ENCODE data around the gene DGAT2L6. TPM values are rescaled to one million over a fixed set of nuclear protein-coding genes. Genes with fewer than 3 reads are reported as not detected.

The DGAT2L6 gene
- total and polyA plus RNA-seq, 10 of the 15 experiments (the other 5 are each of a cell fraction or from before 2014, with no cell fraction given): 0.08 to 0.58 (median 0.31) TPM; not detected in 3

DNA sequence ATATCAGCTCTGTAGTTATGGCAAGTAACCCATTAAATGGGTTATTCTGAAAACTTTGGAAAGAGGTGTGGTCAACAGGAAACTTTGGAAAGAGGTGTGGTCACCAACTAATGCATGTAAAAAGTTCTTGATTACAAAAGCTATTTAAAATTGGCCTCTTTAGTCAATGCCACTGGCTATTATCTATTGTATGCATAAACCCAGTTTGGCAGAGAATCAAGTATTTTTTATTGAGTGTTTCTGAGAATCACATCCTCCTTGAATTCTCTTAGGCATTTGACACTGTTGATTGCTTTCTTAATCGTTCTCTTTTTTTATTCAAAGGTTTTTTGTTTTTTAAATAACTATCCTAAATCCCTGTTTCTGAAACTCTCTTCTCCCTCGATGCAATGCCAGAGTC is 75.2 kb downstream of the DGAT2L6 start:
- no peaks in the 10 kb centered on the region for H3K36me3 ChIP-seq (ENCODE audit: control insufficient read depth in 2 of 2, insufficient read depth in 2 of 2, low read length in 1 of 2)
- H3K4me2 ChIP-seq (ENCODE audit: control insufficient read depth, insufficient read depth): no peak overlapping the region
- H2AFZ ChIP-seq (ENCODE audit: control insufficient read depth, low read depth, low read length): no peak overlapping the region
- CTCF ChIA-PET: interaction anchor here (1.0 to 1.3 kb wide), 2 partner anchors 23 to 154 kb away, joined by 3 read pairs; no protein-coding TSS in a partner anchor
- RAD21 ChIA-PET (ENCODE audit: unreplicated experiment): no interaction called here
- WGBS (ENCODE audit: insufficient coverage, insufficient replicate concordance, low lambda C conversion rate, missing lambda C conversion rate): 31% methylated on average over 2 of the region's 2 CpGs
- no peaks in the 10 kb centered on the region for H3K9me3 ChIP-seq (replicated peaks; ENCODE audit: control insufficient read depth, insufficient read depth, low read length)
- BruUV-seq (replicated peaks): no TSS peak
- in situ Hi-C loops (cut with MboI) (no loop called here), intact Hi-C loops (cut with micrococcal nuclease; ENCODE audit: unreplicated experiment) (no loop called here)
- POLR2A ChIA-PET: no interaction called here
- H3K4me1 ChIP-seq (ENCODE audit: control insufficient read depth, insufficient read depth, low read length): no peaks in the 10 kb centered on the region
- ATAC-seq (no peak), DNase-seq (ENCODE audit: low read depth, low spot score) (no peak), FAIRE-seq (no peak)
- no peaks in the 10 kb centered on the region for H4K20me1 ChIP-seq (ENCODE audit: control insufficient read depth, insufficient read depth)
- H3K27ac ChIP-seq (ENCODE audit: control insufficient read depth, insufficient read depth): no peak overlapping the region
- SMC1A ChIA-PET (ENCODE audit: uncharacterized antibody, unreplicated experiment): interaction anchor here (1.8 kb wide), 1 partner anchor 10 kb away, joined by 4 read pairs; no protein-coding TSS in a partner anchor
- no peaks in the 10 kb centered on the region for H3K79me2 ChIP-seq (ENCODE audit: control insufficient read depth, insufficient read depth, low read length)
- no peaks in the 10 kb centered on the region for H3K27me3 ChIP-seq (replicated peaks in 1 of 2; ENCODE audit: control insufficient read depth in 2 of 2, insufficient read depth in 2 of 2, low read length in 1 of 2)
- TF ChIP-seq SKIL (IDR thresholded peaks at IDR 0.05; ENCODE audit: low read depth, poor library complexity, severe bottlenecking): no peak
- TF ChIP-seq MAX (IDR thresholded peaks at IDR 0.05; ENCODE audit: low read depth, low read length): no peak
- TF ChIP-seq, protein P1, sequence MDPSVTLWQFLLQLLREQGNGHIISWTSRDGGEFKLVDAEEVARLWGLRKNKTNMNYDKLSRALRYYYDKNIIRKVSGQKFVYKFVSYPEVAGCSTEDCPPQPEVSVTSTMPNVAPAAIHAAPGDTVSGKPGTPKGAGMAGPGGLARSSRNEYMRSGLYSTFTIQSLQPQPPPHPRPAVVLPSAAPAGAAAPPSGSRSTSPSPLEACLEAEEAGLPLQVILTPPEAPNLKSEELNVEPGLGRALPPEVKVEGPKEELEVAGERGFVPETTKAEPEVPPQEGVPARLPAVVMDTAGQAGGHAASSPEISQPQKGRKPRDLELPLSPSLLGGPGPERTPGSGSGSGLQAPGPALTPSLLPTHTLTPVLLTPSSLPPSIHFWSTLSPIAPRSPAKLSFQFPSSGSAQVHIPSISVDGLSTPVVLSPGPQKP (IDR thresholded peaks at IDR 0.05; ENCODE audit: low read depth, low read length): no peak
- TF ChIP-seq YBX1 (IDR thresholded peaks at IDR 0.05): no peak
- no peak for TF ChIP-seq NR2F1 (conservative IDR thresholded peaks at IDR 0.05)
- no peak for TF ChIP-seq SMAD1 (IDR thresholded peaks at IDR 0.05; ENCODE audit: low read depth, partially characterized antibody)
- no peak for TF ChIP-seq EZH2 (IDR thresholded peaks at IDR 0.05; ENCODE audit: borderline replicate concordance, control insufficient read depth, low read depth, low read length)
- no peak for TF ChIP-seq RBBP5 (conservative IDR thresholded peaks at IDR 0.05)
- no peak overlapping the region for H3K4me3 ChIP-seq
- H3K9ac ChIP-seq (ENCODE audit: control insufficient read depth, insufficient read depth, low read length): no peak overlapping the region

All from GM12878 (cell line).